Endothelial cell of umbilical vein (primary cell): ENCODE results near the gene SMC1B. TPM values are rescaled to one million over a fixed set of nuclear protein-coding genes. Genes with fewer than 3 reads are reported as not detected.

Experiments
- polyA plus RNA-seq, 4 experiments: library from polyadenylated mRNA; depleted of rRNA in 3 of 4; stranded (reverse) in 3 of 4; unstranded in 1 of 4; fragments of >200 nt; gene quantifications; 2 replicates each; pipeline versions ENCODE4 v1.2.1 to v1.2.3, GENCODE V29; 2011 to 2012; ENCODE audit warnings: missing spikeins in 1 of 4
- total RNA-seq: library from RNA; stranded (reverse); gene quantifications from 2 replicates; pipeline ENCODE4 v1.2.3, GENCODE V29; 2021

SMC1B gene
- total and polyA plus RNA-seq, 2 donors (not counting 3 experiments of a cell fraction or from before 2014, with no cell fraction given), result 0.07 TPM; not detected in 1

Other genes with a start within 250 kb of the SMC1B start
- gene NUP50, start 249.7 kb downstream of the SMC1B start, total RNA-seq, result 84.4 and 90.9 TPM in 2 replicates
- gene NUP50, start 249.7 kb downstream of the SMC1B start, polyA plus RNA-seq, result 12.4 TPM in 2 replicates
- 37.9 and 43.4 TPM in 2 replicates for gene KIAA0930, start 172.7 kb downstream of the SMC1B start, total RNA-seq
- gene KIAA0930, start 172.7 kb downstream of the SMC1B start, polyA plus RNA-seq, result 53.6 and 63.6 TPM in 2 replicates
- not detected in 2 replicates for gene UPK3A, start 128.7 kb downstream of the SMC1B start, total RNA-seq
- gene UPK3A, start 128.7 kb downstream of the SMC1B start, polyA plus RNA-seq, result not detected in 2 replicates
- 20.2 and 44.2 TPM in 2 replicates for gene FAM118A, start 103.7 kb downstream of the SMC1B start, total RNA-seq
- 19.2 and 25.6 TPM in 2 replicates for gene FAM118A, start 103.7 kb downstream of the SMC1B start, polyA plus RNA-seq
- 5.7 TPM in 2 replicates for gene RIBC2, start 94 bp upstream of the SMC1B start, total RNA-seq
- gene RIBC2, start 94 bp upstream of the SMC1B start, polyA plus RNA-seq, result 1.0 and 1.2 TPM in 2 replicates
- 1.3 and 4.0 TPM in 2 replicates for gene FBLN1, start 89.3 kb upstream of the SMC1B start, total RNA-seq
- 1.1 and 1.2 TPM in 2 replicates for gene FBLN1, start 89.3 kb upstream of the SMC1B start, polyA plus RNA-seq